Measurements from ENCODE around the gene SORCS2. TPM values are rescaled to one million over a fixed set of nuclear protein-coding genes. Genes with fewer than 3 reads are reported as not detected.
"Not testable (repeated sequence)": the region's sequence is repeated elsewhere in the genome, so short reads cannot be mapped to it uniquely, and the experiment has no call there.

Gene SORCS2
- total RNA-seq, 1 donor from 2014 or later = 13.4 TPM

DNA sequence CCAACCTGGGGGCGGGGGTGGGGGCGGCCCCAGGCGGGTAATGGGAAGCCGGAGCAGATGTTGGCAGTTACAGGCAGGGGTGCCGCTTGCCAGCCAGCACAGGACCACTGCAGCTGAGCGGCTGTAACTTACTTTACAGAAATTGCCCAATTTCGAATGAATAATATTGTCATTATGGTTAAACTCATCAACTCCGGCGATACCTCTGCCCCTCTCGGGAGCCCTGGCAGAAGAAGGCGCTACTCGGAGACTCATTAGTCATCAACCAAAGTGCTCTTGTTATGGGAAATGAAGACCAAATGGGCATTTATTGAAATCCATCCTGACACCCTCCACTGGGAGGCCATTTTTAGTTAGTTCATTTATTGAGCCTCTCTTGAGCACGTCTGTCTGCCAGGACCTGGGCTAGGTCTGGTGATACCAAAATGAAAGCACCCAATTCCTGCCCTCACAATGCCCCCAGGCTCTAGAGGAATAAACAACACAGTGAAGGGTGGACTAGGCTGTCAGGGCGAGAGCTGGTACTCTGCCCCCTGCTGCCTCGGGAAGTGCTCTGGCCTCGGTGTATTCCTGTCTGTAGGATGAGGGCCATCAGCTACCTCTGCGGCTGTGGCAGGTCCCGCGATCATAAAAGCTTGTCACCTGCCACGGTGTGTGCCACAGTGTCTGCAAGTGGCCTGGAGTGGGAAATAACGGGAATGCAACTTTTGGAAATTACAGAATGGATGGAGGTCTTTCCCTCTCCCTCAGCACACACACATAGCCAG, 401.5 kb downstream of the SORCS2 start:
- H3K9me3 Mint-ChIP-seq = no peaks in the 10 kb centered on the region
- DNase-seq (ENCODE audit: extremely low spot score, unreplicated experiment) = no peak
- H3K27ac Mint-ChIP-seq = no peak overlapping the region
- TF ChIP-seq, protein P1, sequence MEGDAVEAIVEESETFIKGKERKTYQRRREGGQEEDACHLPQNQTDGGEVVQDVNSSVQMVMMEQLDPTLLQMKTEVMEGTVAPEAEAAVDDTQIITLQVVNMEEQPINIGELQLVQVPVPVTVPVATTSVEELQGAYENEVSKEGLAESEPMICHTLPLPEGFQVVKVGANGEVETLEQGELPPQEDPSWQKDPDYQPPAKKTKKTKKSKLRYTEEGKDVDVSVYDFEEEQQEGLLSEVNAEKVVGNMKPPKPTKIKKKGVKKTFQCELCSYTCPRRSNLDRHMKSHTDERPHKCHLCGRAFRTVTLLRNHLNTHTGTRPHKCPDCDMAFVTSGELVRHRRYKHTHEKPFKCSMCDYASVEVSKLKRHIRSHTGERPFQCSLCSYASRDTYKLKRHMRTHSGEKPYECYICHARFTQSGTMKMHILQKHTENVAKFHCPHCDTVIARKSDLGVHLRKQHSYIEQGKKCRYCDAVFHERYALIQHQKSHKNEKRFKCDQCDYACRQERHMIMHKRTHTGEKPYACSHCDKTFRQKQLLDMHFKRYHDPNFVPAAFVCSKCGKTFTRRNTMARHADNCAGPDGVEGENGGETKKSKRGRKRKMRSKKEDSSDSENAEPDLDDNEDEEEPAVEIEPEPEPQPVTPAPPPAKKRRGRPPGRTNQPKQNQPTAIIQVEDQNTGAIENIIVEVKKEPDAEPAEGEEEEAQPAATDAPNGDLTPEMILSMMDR (conservative IDR thresholded peaks at IDR 0.05) = no peak
- H3K36me3 Mint-ChIP-seq = no peaks in the 10 kb centered on the region
- no peak overlapping the region for H3K4me3 Mint-ChIP-seq
- peaks cover 31% of the 10 kb centered on the region for H3K27me3 Mint-ChIP-seq
- peaks cover 11% of the 10 kb centered on the region for H3K4me1 Mint-ChIP-seq (ENCODE audit: unreplicated experiment)

DNA sequence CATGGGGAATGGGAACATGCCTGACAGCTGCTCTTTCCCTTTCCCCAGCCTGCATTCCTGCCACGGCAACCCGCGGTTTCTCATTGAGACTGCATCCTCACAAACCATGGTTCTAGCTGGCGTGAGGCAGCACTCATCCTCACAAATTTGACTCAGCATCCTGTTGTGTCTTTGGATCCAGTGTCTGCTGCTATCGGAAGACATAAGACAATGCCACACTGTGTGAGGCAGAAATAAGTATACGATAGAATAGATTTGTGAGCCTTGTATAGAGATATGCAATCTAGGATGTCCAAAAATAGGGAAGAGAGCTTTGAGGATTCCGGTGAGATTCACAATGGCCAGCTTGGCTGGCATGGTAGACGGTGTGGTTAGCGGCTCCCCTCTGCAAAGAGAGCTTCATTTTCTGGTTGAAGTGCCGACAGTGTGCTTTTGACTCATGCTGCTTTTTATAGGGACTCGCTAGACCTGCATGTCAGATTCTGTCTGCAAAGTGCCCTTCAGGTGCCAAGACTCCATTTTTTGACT, 403.7 kb downstream of the SORCS2 start:
- Mint-ChIP-seq H3K27me3 (peaks cover 27% of the 10 kb centered on the region), H3K27ac (no peak overlapping the region), H3K4me3 (no peak overlapping the region), H3K9me3 (no peaks in the 10 kb centered on the region), H3K4me1 (ENCODE audit: unreplicated experiment) (no peaks in the 10 kb centered on the region), H3K36me3 (no peaks in the 10 kb centered on the region)
- no peak for DNase-seq (ENCODE audit: extremely low spot score, unreplicated experiment)
- TF ChIP-seq, protein P1 (conservative IDR thresholded peaks at IDR 0.05) = no peak

DNA sequence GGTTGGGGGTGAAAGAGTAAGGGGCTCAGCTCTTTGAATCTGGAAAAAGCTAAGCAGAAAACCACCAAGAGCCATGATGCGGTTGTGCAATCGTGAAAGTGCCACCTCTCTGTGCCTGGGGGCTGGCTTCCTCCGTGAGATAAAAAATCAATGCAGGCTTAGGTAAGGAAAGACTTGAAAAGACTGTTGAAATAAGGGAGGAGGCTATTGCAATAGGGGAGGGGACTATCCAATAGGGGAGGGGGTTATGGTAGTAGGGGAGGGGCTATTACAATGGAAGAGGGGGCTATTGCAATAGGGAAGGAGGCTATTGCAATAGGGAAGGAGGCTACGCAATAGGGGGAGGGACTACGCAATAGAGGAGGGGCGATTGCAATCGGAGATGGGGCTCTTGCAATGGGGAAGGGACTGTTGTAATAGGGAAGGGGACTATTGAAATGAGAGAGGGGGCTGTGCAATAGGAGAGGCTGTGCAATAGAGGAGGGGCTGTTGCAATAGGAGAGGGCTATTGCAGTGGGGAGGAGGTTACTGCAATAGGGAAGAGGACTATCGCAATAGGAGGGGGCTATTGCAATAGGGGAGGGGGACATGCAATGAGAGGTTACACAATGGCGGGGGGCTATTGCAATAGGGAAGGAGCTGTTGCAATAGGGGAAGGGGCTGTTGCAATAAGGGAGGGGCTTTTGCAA, 404.7 kb downstream of the SORCS2 start:
- no peaks in the 10 kb centered on the region for H3K4me1 Mint-ChIP-seq (ENCODE audit: unreplicated experiment)
- TF ChIP-seq, protein P1 (conservative IDR thresholded peaks at IDR 0.05) = no peak
- H3K36me3 Mint-ChIP-seq = no peaks in the 10 kb centered on the region
- no peaks in the 10 kb centered on the region for H3K9me3 Mint-ChIP-seq
- no peak overlapping the region for H3K27ac Mint-ChIP-seq
- DNase-seq (ENCODE audit: extremely low spot score, unreplicated experiment) = no peak
- H3K27me3 Mint-ChIP-seq = peaks cover 25% of the 10 kb centered on the region
- H3K4me3 Mint-ChIP-seq = no peak overlapping the region

DNA sequence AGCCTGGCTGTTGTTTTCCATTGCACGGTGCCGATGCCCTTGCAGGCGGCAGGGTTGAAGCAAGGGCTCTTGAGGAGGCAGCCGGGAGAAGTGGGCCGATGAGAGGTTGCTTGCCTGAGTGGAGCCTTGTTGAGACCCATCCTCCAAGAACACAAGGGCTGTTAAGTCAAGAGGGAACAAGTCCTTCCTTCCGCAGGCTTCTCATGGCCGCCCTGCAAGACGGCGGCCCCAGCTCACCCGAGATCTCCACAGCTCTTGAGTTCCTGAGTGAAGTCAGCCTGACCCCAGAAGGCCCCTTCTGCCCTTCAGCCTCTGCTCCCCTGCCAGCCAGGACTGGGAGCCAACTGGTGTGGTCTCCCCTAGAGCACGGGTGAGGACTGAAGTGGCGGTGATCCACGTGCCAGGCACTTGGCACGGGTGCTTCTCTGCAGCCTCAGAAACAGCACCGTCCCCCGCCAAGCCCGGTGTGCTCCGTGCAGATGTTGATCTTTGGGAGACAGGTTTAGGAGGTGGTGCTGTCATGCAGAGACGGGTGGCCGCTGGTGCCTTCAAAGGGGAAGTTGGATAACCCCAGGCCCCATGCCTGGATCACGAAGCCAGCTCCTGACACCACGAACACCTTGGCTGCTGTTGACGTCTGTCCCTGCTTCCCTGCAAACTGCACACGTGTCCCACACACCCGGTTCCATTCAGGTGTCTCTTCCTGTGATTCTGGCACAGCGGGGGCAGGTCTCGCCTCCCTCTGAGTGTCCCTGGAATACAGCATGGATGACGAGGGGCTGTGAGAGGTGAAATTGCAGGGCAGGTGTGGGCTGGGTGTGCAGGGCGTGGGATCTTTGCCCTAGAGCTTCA, 406.8 kb downstream of the SORCS2 start:
- H3K4me3 Mint-ChIP-seq = no peak overlapping the region
- H3K36me3 Mint-ChIP-seq = no peaks in the 10 kb centered on the region
- TF ChIP-seq, protein P1 (conservative IDR thresholded peaks at IDR 0.05) = no peak
- H3K27ac Mint-ChIP-seq = no peak overlapping the region
- H3K9me3 Mint-ChIP-seq = no peaks in the 10 kb centered on the region
- peaks cover 10% of the 10 kb centered on the region for H3K4me1 Mint-ChIP-seq (ENCODE audit: unreplicated experiment)
- no peak for DNase-seq (ENCODE audit: extremely low spot score, unreplicated experiment)
- H3K27me3 Mint-ChIP-seq = peaks cover 21% of the 10 kb centered on the region

DNA sequence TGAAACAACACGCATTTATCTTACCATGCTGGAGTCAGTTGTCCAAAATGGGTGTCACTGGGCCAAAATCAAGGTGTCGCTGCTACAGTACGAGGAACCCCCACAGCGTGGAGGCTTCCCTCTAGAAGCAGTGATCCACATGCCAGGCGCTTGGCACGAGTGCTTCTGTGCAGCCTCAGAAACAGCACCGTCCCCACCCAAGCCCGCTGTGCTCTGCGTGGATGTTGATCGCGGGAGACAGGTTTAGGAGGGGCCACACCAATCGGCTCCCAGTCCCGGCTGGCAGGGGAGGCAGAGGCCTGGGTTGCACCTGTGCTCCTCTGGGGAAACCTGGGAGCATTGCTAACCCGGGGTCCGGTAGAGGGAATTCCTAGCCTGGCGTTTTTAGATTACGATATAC, 407.9 kb downstream of the SORCS2 start:
- peaks cover 10% of the 10 kb centered on the region for H3K4me1 Mint-ChIP-seq (ENCODE audit: unreplicated experiment)
- H3K4me3 Mint-ChIP-seq = no peak overlapping the region
- no peaks in the 10 kb centered on the region for H3K36me3 Mint-ChIP-seq
- no peak overlapping the region for H3K27ac Mint-ChIP-seq
- TF ChIP-seq, protein P1 (conservative IDR thresholded peaks at IDR 0.05) = no peak
- no peak for DNase-seq (ENCODE audit: extremely low spot score, unreplicated experiment)
- no peaks in the 10 kb centered on the region for H3K9me3 Mint-ChIP-seq
- H3K27me3 Mint-ChIP-seq = peaks cover 16% of the 10 kb centered on the region

DNA sequence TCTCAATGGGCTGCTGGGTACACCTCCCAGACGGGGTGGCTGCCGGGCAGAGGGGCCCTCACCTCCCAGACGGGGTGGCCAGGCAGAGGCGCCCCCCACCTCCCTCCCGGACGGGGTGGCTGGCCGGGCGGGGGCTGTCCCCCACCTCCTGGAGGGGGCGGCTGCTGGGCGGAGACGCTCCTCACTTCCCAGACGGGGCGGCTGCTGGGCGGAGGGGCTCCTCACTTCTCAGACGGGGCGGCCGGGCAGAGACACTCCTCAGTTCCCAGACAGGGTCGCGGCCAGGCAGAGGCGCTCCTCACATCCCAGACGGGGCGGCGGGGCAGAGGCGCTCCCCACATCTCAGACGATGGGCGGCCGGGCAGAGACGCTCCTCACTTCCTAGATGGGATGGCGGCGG, 409.8 kb downstream of the SORCS2 start:
- not testable (repeated sequence) for H3K9me3 Mint-ChIP-seq; H3K27ac Mint-ChIP-seq; H3K36me3 Mint-ChIP-seq; H3K4me3 Mint-ChIP-seq; H3K27me3 Mint-ChIP-seq; DNase-seq (ENCODE audit: extremely low spot score, unreplicated experiment)
- H3K4me1 Mint-ChIP-seq (ENCODE audit: unreplicated experiment) = peaks cover 10% of the 10 kb centered on the region
